ENCODE data around the gene TSHZ2. TPM values are rescaled to one million over a fixed set of nuclear protein-coding genes. Genes with fewer than 3 reads are reported as not detected.

The TSHZ2 gene
- total and polyA plus RNA-seq, 2 donors (not counting 1 experiment from before 2014, with no cell fraction given): 1.00 to 5.7 TPM

GRCh38 chr20:52923123-52923937 lies 48.8 kb upstream of the TSHZ2 start:
- H3K4me1 Mint-ChIP-seq: no peaks in the 10 kb centered on the region
- DNase-seq (no peak), ATAC-seq (ENCODE audit: low read depth) (no peak)
- ChIA-PET CTCF (interaction anchor here (0.6 kb wide), 1 partner anchor 1778 kb away, joined by 3 read pairs; no protein-coding TSS in a partner anchor), POLR2A (no interaction called here)
- Histone ChIP-seq H3K4me2 (replicated peaks; ENCODE audit: low read depth, low read length, poor library complexity, severe bottlenecking) (no peak overlapping the region), H2AFZ (ENCODE audit: insufficient read depth, low read depth, low read length, poor library complexity, severe bottlenecking) (no peak overlapping the region), H3K9me3 (ENCODE audit: control extremely low read depth in 1 of 3, control insufficient read depth in 2 of 3, insufficient read depth in 1 of 3, low read length in 2 of 3) (no peaks in the 10 kb centered on the region), H3K4me3 (ENCODE audit: control extremely low read depth in 1 of 5, extremely low read depth in 1 of 5, insufficient read depth in 1 of 5, low read depth in 2 of 5, low read length in 4 of 5) (no peak overlapping the region), H3K4me1 (ENCODE audit: control insufficient read depth in 2 of 2, insufficient read depth in 2 of 2, low read length in 2 of 2) (no peaks in the 10 kb centered on the region), H3K79me2 (ENCODE audit: control insufficient read depth, insufficient read depth, low read length) (no peaks in the 10 kb centered on the region), H3K27ac (ENCODE audit: low read length in 2 of 2) (no peak overlapping the region), H3K27me3 (replicated peaks in 1 of 4; ENCODE audit: control extremely low read depth in 1 of 4, control insufficient read depth in 3 of 4, insufficient read depth in 4 of 4, low read length in 3 of 4) (no peaks in the 10 kb centered on the region), H4K20me1 (ENCODE audit: control insufficient read depth, insufficient read depth, low read length, poor library complexity, severe bottlenecking) (no peaks in the 10 kb centered on the region), H3K9ac (ENCODE audit: low read length) (no peak overlapping the region), H3K36me3 (replicated peaks in 1 of 2; ENCODE audit: control extremely low read depth in 1 of 2, control insufficient read depth in 1 of 2, extremely low read depth in 1 of 2, insufficient read depth in 2 of 2, low read length in 1 of 2) (no peaks in the 10 kb centered on the region)
- H3K9me3 Mint-ChIP-seq (ENCODE audit: insufficient read depth): no peaks in the 10 kb centered on the region
- H3K27ac Mint-ChIP-seq: no peak overlapping the region
- no peak for TF ChIP-seq EZH2 (IDR thresholded peaks at IDR 0.05; ENCODE audit: borderline replicate concordance, insufficient read depth, low read depth, low read length, poor library complexity, severe bottlenecking)
- TF ChIP-seq, protein P1, sequence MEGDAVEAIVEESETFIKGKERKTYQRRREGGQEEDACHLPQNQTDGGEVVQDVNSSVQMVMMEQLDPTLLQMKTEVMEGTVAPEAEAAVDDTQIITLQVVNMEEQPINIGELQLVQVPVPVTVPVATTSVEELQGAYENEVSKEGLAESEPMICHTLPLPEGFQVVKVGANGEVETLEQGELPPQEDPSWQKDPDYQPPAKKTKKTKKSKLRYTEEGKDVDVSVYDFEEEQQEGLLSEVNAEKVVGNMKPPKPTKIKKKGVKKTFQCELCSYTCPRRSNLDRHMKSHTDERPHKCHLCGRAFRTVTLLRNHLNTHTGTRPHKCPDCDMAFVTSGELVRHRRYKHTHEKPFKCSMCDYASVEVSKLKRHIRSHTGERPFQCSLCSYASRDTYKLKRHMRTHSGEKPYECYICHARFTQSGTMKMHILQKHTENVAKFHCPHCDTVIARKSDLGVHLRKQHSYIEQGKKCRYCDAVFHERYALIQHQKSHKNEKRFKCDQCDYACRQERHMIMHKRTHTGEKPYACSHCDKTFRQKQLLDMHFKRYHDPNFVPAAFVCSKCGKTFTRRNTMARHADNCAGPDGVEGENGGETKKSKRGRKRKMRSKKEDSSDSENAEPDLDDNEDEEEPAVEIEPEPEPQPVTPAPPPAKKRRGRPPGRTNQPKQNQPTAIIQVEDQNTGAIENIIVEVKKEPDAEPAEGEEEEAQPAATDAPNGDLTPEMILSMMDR (IDR thresholded peaks at IDR 0.05): no peak
- peaks cover 17% of the 10 kb centered on the region for H3K27me3 Mint-ChIP-seq
- 28% methylated on average over 5 of the region's 8 CpGs for WGBS (ENCODE audit: insufficient coverage)
- no peak overlapping the region for H3K4me3 Mint-ChIP-seq
- intact Hi-C loops (cut with micrococcal nuclease): no loop called here
